NCI-H82 treated with DMSO at 0.1 percent for 48 hours (cell line): ENCODE results near the gene UGT3A2.

Experiments used
- DNase-seq: peaks from one replicate; lab custom pipeline; 2025; ENCODE audit not compliant: unreplicated experiment; lab: John Stamatoyannopoulos, UW

UGT3A2 gene, protein sequence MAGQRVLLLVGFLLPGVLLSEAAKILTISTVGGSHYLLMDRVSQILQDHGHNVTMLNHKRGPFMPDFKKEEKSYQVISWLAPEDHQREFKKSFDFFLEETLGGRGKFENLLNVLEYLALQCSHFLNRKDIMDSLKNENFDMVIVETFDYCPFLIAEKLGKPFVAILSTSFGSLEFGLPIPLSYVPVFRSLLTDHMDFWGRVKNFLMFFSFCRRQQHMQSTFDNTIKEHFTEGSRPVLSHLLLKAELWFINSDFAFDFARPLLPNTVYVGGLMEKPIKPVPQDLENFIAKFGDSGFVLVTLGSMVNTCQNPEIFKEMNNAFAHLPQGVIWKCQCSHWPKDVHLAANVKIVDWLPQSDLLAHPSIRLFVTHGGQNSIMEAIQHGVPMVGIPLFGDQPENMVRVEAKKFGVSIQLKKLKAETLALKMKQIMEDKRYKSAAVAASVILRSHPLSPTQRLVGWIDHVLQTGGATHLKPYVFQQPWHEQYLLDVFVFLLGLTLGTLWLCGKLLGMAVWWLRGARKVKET

DNA sequence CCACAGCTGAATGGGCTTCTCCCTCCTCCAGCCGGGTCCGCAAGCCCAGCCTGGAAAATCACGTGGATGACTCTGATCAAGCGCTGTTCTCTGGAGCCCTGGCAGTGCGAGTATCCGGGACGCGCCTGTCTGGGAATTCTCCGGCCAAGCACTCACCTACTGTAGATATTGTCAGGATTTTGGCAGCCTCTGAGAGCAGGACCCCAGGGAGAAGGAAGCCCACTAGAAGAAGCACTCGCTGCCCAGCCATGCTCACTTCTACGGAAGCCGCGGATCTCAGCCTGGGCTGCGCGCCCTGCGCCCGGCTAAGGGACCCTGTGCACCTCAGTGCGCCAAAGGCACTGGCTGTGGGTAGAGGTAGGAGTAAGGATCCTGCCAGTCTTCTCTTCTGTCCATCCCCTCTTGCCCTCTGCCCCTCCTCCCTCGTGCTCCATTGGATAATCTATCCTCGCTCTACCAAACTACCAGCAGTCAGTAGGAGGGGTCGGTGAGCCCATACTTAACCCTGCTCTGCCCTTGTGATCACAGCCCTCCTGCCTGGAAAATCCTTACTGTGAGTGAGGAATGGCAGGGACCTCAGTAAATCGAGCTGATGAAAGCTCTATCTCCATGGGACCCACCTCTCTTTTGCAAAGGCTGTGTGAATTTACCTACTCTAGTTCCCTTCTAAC is at the start of gene UGT3A2:
TSS of gene UGT3A2 (minus strand) at position 343 of the 671 bp plus-strand sequence. CDS start at position 250, 93 bp downstream.
- peak; percentile 53 for DNase-seq

DNA sequence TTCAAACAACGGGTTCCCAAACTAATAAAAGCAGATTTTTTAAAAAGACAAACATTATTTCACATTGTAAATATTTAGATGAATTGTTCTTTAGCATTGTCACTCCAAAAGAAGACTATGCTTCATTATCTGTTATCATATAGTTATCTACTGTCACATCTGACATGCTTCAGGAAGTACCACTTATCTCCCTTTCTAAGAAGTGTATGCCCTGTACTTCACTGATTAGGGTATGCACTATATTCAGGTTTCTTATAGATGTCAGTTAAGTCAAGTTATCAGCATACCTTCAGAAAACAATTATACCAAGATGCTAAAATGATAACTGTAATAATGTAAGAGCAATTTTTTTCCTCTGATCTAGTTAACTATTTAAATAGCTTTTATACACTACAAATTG is 44.6 kb upstream of the UGT3A2 start:
- no peak for DNase-seq

DNA sequence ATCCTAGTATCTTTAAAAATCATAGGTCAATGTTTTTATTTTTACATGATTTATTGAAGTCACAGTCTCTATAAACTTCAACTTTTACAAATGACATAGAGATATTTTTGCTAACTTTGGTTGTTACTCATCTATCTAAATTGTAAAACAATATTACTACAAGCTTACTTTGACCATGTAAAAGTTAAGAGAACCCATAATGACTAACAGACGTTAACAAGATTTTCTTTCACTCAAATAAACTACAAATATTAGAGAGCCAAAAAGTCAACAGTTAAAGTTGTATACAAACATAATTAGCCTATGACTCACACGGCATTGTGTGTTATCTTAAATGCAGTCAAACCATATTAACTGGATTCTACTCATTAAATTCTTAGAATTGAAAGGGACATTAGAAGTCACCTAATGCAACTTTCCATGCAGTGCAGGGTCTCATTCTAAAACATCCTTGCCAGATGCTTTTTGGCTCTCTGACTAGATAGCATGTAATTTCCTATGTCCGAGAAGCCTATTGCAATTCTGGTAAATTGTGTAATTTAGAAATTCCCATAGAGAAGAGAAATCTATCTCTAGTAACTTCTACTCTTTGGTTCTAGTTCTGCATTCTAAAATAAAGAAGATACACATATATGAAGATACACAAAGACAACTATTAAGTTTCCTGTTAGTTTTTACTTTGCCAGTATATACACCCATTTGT is 42.2 kb upstream of the UGT3A2 start:
- DNase-seq = no peak

DNA sequence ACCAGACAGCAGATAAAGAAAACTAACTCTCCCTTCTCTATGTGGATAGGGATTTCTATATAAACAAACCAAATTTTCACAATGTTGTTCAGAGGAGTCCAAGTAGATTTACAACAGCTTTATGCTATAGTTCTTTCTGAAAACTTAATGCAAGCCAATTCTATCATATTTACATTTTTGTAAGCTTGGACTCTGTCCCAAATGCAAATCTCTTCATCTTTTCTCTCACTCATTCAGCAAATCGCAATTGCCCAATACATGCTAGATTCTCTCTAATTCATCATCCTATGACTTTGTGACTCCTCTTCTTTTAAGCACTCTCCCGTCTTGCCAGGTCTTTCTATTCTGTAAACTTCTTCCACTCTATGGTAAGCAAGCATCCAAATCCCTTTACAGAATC is 39.1 kb upstream of the UGT3A2 start:
- no peak for DNase-seq

DNA sequence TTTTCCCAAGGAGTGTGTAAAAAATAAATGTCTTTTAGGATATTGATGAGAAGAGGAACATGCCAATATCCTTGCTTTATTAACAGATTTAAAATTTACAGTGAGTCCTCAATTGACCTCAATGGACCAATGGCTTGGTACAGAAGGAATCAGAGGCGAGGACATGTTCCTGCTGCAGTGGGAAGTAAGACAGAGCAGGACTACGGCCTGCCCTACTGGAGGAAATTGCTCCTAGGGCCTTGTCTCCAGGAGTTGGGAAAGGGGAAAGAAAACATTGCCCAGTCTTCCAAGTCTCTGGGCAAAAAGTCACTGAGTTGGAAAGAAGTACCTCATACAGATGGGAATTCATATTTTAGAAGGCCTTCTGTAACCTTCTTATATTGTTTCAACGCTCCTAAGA is 33.1 kb upstream of the UGT3A2 start:
- DNase-seq = no peak

DNA sequence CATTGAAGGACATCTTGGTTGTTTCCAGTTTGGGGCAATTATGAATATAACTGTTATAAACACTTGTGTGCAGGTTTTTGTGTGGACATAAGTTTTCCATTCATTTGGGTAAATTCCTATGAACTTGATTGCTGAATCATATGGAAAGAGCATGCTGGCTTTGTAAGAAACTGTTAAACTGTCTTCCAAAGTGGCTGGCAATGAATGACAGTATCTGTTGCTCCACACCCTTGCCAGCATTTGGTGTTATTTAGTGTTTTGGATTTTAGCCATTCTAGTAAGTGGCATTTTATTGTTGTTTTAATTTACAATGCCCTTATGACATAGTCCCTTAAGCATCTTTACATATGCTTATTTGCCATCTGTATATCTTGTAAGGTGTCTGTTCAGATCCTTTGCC is 29.8 kb upstream of the UGT3A2 start:
- DNase-seq = no peak

DNA sequence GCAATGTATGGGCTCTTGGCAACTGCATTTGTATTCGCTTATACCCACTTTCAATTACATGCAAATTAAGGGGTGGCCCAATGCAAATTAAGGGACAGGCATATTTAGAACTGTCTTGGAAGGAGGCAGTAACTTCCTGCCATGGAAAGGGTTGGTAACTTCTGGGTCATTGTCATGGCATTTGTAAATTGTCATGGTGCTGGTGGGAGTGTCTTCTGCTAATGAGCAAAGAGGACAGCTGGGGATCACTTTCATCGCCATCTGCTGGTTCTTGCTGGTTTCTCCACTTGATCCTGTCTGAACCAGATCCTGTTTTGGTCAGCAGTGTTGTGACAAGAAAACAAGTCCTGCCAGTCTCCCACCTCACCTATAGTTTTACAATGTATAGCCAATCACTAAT is 23.3 kb upstream of the UGT3A2 start:
- peak; percentile 62 for DNase-seq

DNA sequence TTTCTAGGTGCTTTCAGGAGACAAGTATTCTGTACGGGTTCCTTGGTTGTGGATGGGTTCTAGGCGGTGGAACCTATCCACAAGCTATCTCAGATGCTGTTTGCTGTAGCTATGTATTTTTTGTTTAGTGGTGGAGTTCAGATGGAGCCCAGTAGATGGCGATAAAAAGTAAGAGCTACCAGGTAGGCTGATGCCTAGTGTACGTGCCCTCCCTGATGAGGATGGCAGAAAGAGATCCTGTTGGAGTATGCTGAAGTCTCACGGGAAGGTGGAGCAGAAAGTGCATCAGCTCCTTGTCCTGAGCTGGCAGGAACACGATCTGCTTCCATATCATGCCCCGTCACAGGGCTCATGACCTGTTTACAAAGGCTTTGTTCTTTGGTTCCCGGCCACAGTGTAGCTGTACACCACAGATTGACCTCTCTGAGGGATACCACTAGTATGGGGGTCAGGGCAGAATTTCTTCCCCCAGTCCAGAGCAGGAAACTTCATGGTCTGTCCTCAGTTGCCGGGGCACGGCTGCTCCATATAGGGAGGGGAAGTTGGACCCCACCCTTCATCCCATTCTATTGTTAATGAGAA is 12.6 kb upstream of the UGT3A2 start:
- DNase-seq = peak; percentile 60

DNA sequence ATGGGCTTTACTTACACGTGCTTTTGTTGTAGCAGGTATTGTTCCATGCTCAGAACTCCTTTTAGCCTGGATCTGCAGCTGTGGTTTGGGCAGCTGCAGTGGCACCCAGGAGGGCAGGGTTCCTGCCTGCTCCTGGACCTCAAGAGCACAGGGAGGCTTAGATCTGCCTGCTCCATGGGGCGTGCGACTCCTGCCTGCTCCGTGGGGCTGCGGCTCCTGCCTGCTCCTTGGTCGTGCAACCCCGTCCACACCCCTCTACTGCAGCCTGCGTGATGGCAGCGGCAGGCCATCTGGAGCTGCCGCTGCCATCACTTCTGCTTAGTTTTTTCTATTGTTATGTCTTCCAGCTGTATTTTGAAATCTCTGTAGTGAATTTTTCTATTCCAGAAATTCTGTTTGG is 11.7 kb upstream of the UGT3A2 start:
- DNase-seq = no peak

DNA sequence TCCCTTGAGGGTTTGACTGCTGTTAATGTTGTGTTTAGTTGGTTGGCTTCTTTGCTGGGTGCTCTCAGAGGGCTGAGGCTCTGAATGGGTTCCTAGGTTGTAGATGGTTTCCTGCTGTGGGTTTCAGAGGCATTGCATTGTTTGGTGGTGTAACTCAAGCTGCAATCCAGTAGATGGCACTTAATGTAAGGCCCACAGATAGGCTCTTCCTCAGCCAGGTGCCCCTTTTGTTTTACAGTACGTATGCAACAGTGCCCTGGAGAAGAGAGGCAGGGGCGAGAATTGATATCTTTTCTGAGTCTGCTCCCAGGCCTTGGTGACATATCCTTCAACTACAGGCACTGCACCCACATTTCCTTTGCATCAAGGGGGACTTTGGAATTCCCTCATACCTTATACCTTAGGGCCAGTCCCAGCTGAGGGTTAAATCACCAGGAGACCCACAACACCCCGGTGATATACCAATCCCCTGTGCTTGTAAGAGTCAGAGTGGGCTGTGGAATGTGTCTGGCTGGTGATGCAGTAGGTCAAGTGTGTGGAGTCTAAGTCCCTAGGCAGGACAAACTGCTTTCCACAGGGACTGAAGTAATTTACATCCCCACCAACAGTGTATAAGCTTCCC is 7.0 kb upstream of the UGT3A2 start:
- no peak for DNase-seq

DNA sequence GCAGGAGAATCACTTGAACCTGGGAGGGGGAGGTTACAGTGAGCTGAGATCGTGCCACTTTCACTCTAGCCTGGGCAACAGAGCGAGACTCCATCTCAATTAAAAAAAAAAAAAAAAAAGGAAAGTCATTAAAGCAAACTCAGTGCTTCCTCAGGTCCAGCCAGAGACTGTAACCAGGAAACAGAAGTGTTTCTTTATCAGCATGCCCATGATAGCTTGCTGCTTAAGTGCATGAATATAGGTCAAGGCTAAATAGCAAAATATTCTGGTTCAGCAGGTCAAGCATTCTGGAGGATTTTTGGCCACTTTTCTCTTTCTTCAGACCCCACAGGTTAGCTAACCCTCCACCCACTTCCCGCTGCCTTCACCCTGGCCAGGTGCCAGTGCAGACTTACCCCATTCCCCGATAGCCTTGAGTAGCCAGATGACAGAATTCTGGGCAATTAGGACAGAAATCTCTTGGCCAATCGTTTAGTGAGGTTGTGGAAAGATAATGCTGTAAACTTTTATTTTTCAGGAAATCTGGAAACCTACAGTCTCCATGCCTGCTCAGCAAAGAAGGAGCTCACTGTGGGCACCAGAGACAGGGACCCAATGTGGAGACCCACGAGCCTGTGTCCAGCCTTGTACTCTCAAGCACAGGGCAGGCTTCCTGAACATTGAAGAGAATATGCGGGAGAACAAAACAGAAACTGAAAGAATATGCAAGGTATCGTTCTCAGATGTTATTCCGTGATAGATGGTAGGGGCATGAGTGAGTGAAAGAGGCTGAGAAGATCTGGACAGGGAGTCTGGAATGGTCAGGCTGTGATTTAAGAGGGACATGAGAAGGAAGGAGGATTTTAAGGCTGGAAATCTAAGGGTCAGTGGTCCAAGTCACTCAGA is 4.2 kb upstream of the UGT3A2 start:
- DNase-seq = no peak

DNA sequence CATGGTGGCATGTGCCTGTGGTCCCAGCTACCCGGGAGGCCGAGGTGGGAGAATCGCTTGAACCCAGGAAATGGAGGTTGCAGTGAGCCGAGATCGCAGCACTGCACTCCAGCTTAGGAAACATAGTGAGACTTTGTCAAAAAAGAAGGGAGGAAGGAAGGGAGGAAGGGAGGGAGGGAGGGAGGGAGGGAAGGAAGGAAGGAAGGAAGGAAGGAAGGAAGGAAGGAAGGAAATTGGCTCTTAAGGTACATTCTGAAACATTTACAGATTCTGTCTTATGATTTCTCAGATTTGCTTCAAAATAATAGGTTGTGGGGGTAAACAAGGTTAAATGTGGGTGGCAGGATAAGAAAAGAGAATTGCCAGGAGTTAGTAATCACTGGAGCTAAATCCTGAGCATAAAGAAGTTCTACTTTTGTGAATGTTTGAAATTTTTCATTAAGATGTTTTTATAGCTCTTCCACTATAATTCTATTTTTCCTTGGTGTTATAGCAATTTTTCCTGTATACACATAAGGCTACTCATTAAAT is 2.1 kb upstream of the UGT3A2 start:
- DNase-seq = no peak

DNA sequence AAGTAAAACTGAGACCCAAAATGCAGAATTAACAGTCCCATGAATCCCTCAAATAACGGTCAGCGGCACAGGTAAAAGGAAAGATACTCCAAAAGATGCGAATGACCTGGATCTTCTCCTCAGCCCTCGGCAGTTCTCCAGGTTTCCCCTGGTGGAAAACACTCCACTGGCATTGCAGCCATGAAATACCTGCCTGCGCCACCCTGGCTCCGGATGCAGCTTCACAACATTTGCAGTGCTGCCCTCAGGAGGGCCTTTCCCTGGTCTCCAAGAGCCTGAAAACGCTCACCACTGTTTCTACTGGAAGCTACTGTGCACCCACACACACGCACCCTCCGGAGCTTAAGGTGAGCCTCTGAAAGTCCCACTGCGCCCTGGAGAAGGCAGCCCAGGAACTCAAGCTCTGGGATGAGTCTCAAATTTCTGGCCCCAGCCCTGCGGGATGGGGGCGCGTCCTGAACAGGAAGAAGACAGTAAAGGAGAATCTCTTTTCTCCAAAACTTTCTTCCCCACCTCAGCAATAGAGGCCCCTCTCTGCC is 612 bp downstream of the UGT3A2 start:
- no peak for DNase-seq

DNA sequence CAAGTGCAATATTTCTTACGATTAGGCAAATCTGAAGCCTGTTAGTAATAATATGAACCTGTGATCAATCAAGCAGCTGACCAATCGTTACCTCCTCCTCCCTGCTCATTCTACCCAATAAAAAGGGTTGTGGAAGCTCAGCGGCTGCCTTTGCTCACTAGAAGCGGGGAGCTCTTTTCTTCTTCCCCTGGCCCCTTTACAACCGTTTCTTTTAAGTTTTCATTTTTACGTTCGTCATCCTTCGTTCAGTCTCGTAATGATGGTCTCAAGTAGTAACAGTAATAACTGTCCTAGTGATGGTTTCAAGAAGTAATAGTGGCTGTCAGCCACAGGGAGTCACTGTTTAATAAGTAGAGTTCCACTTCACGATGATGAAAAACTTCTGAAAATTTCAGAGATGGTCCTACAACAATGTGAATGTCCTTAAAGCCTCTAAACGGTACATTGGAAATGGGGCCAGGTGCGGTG is 6.2 kb downstream of the UGT3A2 start:
- no peak for DNase-seq

DNA sequence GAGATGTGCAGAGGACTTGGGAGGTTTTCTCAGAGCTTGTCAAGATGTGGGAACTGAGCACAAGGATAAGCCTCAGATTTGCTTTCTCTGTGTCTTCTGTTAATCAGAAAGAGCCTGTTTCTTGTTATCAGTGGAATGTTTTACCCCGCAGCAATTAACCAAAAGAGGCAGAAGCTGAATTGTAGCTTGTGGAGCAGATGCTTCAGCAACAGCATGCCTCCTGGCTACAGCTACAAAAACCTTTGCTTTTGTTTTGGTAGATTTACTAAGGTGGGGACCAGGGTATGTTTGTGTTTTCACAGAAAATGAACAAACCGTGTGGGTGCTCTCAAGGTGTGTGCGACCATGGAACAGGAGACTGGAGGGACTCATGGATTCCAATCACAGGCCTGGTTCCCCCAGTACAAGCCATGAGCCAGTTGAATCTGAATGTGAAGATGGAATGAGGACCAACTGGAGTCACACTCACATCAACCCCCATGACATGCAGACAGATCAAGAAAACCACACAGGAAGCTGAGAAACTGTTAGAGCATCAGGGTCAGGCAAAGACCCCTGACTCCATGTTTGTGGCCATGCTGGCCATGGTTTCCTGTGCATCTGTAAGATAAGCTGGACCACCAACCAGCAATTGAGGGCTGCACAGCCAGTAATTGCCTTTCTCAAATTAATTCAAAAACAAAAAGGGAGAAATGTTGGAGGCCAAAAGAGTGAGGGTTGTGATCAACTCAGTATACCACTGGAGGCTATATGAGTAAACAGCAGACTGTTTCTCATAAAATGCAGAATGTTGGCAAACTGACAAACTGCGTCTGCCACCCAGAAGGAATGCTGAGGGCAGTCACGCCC is 6.9 kb downstream of the UGT3A2 start:
- DNase-seq = no peak

DNA sequence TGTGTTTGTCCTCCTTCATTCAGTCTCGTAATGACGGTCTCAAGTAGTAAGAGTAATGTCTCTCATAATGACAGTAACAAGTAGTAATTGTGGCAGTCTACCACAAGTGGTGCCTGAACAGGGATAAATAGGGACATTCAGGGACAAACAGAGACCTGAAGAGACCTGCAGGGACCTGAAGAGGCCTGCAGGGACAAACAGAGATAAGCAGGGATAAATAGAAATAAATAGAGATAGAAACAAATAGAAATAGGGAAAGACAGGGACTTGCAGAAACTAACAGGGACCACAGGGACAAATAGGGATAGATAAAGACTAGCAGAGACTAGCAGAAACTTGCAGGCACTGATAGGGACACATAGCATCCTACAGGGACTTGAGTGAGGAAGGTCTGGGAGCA is 7.9 kb downstream of the UGT3A2 start:
- DNase-seq = no peak

DNA sequence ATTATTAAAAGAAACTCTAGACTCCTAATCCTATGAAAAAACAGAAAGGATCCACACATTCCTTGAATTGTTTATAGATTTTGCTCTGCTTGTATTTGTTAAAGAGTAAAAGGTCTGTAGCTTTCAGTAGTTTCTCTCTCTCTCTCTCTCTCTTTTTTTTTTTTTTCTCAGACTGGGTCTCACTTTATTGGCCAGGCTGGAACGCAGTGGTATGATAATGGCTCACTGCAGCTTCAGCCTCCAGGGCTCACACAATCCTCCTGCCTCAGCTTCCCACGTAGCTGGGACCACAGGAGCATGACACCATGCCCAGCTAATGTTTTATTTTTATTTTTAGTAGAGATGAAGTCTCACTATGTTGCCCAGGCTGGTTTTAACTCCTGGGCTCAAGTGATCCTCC is 9.3 kb downstream of the UGT3A2 start:
- DNase-seq = no peak

DNA sequence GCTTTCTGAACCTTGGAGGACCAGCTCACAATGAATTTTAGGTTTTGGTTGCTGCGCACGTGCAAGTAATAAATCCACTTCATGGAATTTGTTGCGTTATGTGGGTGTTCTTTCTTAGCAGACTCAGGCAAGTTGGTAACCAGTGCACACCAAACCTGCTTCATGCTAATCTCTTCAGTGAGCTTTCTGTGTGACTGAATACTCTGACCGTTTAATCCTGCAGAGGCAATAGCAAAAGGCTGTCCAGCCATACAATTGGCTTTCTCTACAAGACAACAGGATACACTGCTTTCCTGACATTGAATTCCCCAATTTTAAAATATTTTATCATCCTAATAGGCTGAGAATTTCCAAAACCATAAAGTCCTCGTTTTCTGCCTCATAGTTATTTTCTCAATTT is 10.3 kb downstream of the UGT3A2 start:
- DNase-seq = peak; percentile 12
